IMR-90 (cell line): Measurements from ENCODE around the gene DPF1. TPM values are rescaled to one million over a fixed set of nuclear protein-coding genes. Genes with fewer than 3 reads are reported as not detected.

Experiments
- ATAC-seq: fragments of 200-7000 bp; cut with Tn5 transposase; 2 replicates; pipeline ENCODE4 v1.9.1; 2020; ENCODE audit warnings: low read depth, mild to moderate bottlenecking, moderate library complexity
- BruUV-seq: library from RNA; stranded (reverse); fragments of 400-500 nt; replicated peaks from 2 replicates; lab custom pipeline; 2021; lab: Mats Ljungman, UMichigan
- CTCF ChIA-PET: fragments of 300-600 bp; formaldehyde crosslinking; extraction: SDS; loops from one replicate; lab custom pipeline; 2021; ENCODE audit warnings: antibody characterized with exemption; lab: Yijun Ruan, JAX
- POLR2A ChIA-PET: fragments of 300-600 bp; sonication (Branson Sonifier 250); formaldehyde crosslinking; loops from one replicate; lab custom pipeline; 2022; ENCODE audit warnings: antibody characterized with exemption; ENCODE audit not compliant: unreplicated experiment; lab: Charles Lee
- DNase-seq: peaks from one replicate; pipeline ENCODE4 v3.0.0; 2013
- H2AFZ ChIP-seq: replicated peaks from 2 replicates; pipeline ENCODE3; 2013; ENCODE audit warnings: low read length, mild to moderate bottlenecking; ENCODE audit not compliant: poor library complexity
- H2AK5ac ChIP-seq: 2 replicates; pipeline ENCODE4 v1.6.1; 2013; ENCODE audit warnings: low read depth, low read length, inconsistent platforms
- H2AK9ac ChIP-seq: replicated peaks from 2 replicates; pipeline ENCODE3; 2013; ENCODE audit warnings: mild to moderate bottlenecking, low read depth, low read length, moderate library complexity; ENCODE audit not compliant: poor library complexity
- H2BK120ac ChIP-seq: 2 replicates; pipeline ENCODE4 v1.6.1; 2013; ENCODE audit warnings: low read depth, low read length, inconsistent platforms
- H2BK15ac ChIP-seq: 3 replicates; pipeline ENCODE4 v1.6.1; 2013; ENCODE audit warnings: low read depth, low read length, inconsistent platforms
- H2BK20ac ChIP-seq: 2 replicates; pipeline ENCODE4 v1.6.1; 2013; ENCODE audit warnings: low read depth, mild to moderate bottlenecking, inconsistent platforms, low read length, moderate library complexity
- H2BK5ac ChIP-seq: 2 replicates; pipeline ENCODE4 v1.6.1; 2013; ENCODE audit warnings: mild to moderate bottlenecking, low read depth, low read length, inconsistent platforms; ENCODE audit not compliant: poor library complexity, severe bottlenecking
- H3K14ac ChIP-seq: replicated peaks from 2 replicates; pipeline ENCODE4 v1.6.1; 2013; ENCODE audit warnings: low read depth, low read length, inconsistent platforms
- H3K18ac ChIP-seq: 2 replicates; pipeline ENCODE4 v1.6.1; 2013; ENCODE audit warnings: low read depth, low read length, control low read depth
- H3K23ac ChIP-seq: 2 replicates; pipeline ENCODE4 v1.6.1; 2013; ENCODE audit warnings: low read depth, low read length, inconsistent platforms
- H3K27ac ChIP-seq: 2 replicates; pipeline ENCODE4 v1.5.1; 2013; ENCODE audit warnings: mild to moderate bottlenecking, control low read depth, low read length; ENCODE audit not compliant: insufficient read depth
- H3K27me3 ChIP-seq: 2 replicates; pipeline ENCODE4 v1.6.1; 2013; ENCODE audit warnings: low read length; ENCODE audit not compliant: control insufficient read depth, insufficient read depth
- H3K36me3 ChIP-seq: 2 replicates; pipeline ENCODE4 v1.6.1; 2013; ENCODE audit warnings: low read length, mixed read lengths; ENCODE audit not compliant: control insufficient read depth, insufficient read depth
- H3K4ac ChIP-seq: 2 replicates; pipeline ENCODE4 v1.6.1; 2013; ENCODE audit warnings: low read depth, low read length, inconsistent platforms
- H3K4me1 ChIP-seq: 2 replicates; pipeline ENCODE4 v1.6.1; 2013; ENCODE audit warnings: low read length, mixed read lengths; ENCODE audit not compliant: control insufficient read depth, insufficient read depth
- H3K4me2 ChIP-seq: 2 replicates; pipeline ENCODE4 v1.6.1; 2013; ENCODE audit warnings: low read depth, mild to moderate bottlenecking, control low read depth, low read length, moderate library complexity
- H3K4me3 ChIP-seq: 2 replicates; pipeline ENCODE4 v1.5.1; 2013; ENCODE audit warnings: low read depth, mild to moderate bottlenecking, control low read depth, low read length, moderate library complexity; ENCODE audit not compliant: insufficient read depth
- H3K56ac ChIP-seq: 2 replicates; pipeline ENCODE4 v1.6.1; 2013; ENCODE audit warnings: low read length, inconsistent platforms; ENCODE audit not compliant: insufficient read depth; ENCODE audit errors: extremely low read depth
- H3K79me1 ChIP-seq, 2 experiments: 2 replicates each; pipeline ENCODE4 v1.6.1; 2013; ENCODE audit warnings: low read length in 2 of 2, inconsistent platforms in 1 of 2, low read depth in 1 of 2
- H3K9ac ChIP-seq: 2 replicates; pipeline ENCODE4 v1.6.1; 2013; ENCODE audit warnings: low read depth, low read length, control low read depth
- H3K9me1 ChIP-seq: 2 replicates; pipeline ENCODE4 v1.6.1; 2013; ENCODE audit warnings: low read length, inconsistent platforms; ENCODE audit not compliant: insufficient read depth
- H3K9me3 ChIP-seq: 2 replicates; pipeline ENCODE4 v1.6.1; 2013; ENCODE audit warnings: low read length; ENCODE audit not compliant: control insufficient read depth, insufficient read depth
- H4K20me1 ChIP-seq: 2 replicates; pipeline ENCODE4 v1.6.1; 2013; ENCODE audit warnings: low read length, inconsistent platforms; ENCODE audit not compliant: insufficient read depth
- H4K5ac ChIP-seq: 2 replicates; pipeline ENCODE4 v1.6.1; 2013; ENCODE audit warnings: mild to moderate bottlenecking, low read depth, low read length, control low read depth
- H4K8ac ChIP-seq, 2 experiments: 2 replicates each; pipeline ENCODE4 v1.6.1; 2013; ENCODE audit warnings: low read depth in 2 of 2, low read length in 2 of 2, control low read depth in 1 of 2, inconsistent platforms in 1 of 2
- H4K91ac ChIP-seq: 2 replicates; pipeline ENCODE4 v1.6.1; 2013; ENCODE audit warnings: low read depth, low read length, inconsistent platforms; ENCODE audit not compliant: insufficient read depth
- BHLHE40 ChIP-seq: fragments of 150-350 bp; IDR thresholded peaks from 2 replicates; pipeline ENCODE4 v1.6.1; 2016; ENCODE audit warnings: mild to moderate bottlenecking, low read depth, low read length
- CEBPB ChIP-seq: IDR thresholded peaks from 2 replicates; pipeline ENCODE4 v1.6.1; 2012; ENCODE audit warnings: low read depth, low read length, improper control_type of control experiment
- CTCF ChIP-seq: conservative IDR thresholded peaks from 2 replicates; pipeline ENCODE4 v1.5.1; 2012; ENCODE audit warnings: mild to moderate bottlenecking, low read depth, low read length, improper control_type of control experiment
- ELK1 ChIP-seq: fragments of 150-350 bp; IDR thresholded peaks from 2 replicates; pipeline ENCODE4 v1.6.1; 2016; ENCODE audit warnings: low read depth, mild to moderate bottlenecking, low read length, moderate library complexity, borderline replicate concordance
- FOS ChIP-seq: fragments of 150-350 bp; IDR thresholded peaks from 2 replicates; pipeline ENCODE4 v1.6.1; 2016; ENCODE audit warnings: low read depth, low read length
- MAFK ChIP-seq: IDR thresholded peaks from 2 replicates; pipeline ENCODE4 v1.6.1; 2012; ENCODE audit warnings: low read depth, low read length, improper control_type of control experiment
- MAZ ChIP-seq: IDR thresholded peaks from 2 replicates; pipeline ENCODE4 v1.6.1; 2012; ENCODE audit warnings: low read depth, mild to moderate bottlenecking, low read length, improper control_type of control experiment, moderate library complexity, borderline replicate concordance
- MXI1 ChIP-seq: IDR thresholded peaks from 2 replicates; pipeline ENCODE4 v1.6.1; 2012; ENCODE audit warnings: low read depth, mild to moderate bottlenecking, low read length, moderate library complexity, borderline replicate concordance
- NFE2L2 ChIP-seq: fragments of 150-350 bp; IDR thresholded peaks from 2 replicates; pipeline ENCODE4 v1.6.1; 2016; ENCODE audit warnings: low read depth, mild to moderate bottlenecking, low read length
- POLR2A ChIP-seq: IDR thresholded peaks from 2 replicates; pipeline ENCODE4 v1.6.1; 2012; ENCODE audit warnings: mild to moderate bottlenecking, low read depth, low read length
- RAD21 ChIP-seq: IDR thresholded peaks from 2 replicates; pipeline ENCODE4 v1.6.1; 2012; ENCODE audit warnings: low read length, improper control_type of control experiment
- RCOR1 ChIP-seq: IDR thresholded peaks from 2 replicates; pipeline ENCODE4 v1.6.1; 2012; ENCODE audit warnings: mild to moderate bottlenecking, low read length, improper control_type of control experiment; ENCODE audit not compliant: insufficient replicate concordance
- RFX5 ChIP-seq: IDR thresholded peaks from 2 replicates; pipeline ENCODE4 v1.8.0; 2012; ENCODE audit warnings: low read depth, mild to moderate bottlenecking, low read length, moderate library complexity
- SMC3 ChIP-seq: fragments of 150-350 bp; IDR thresholded peaks from 2 replicates; pipeline ENCODE4 v1.6.1; 2016; ENCODE audit warnings: low read depth, mild to moderate bottlenecking, antibody characterized with exemption, low read length, moderate library complexity
- WGBS, 2 experiments: methylation state at CpG; one replicate each; pipeline versions ENCODE4 v1.1.5 to v1.1.7; 2013; ENCODE audit warnings: missing lambda C conversion rate in 2 of 2; ENCODE audit not compliant: insufficient read length in 1 of 2; ENCODE audit errors: extremely low coverage in 2 of 2; 5-methylcytosine and 5-hydroxymethylcytosine counted together
- dilution Hi-C: fragments of 300-500 bp; cut with HindIII; formaldehyde crosslinking; loops from one replicate; pipeline ENCODE4 v1.14.3; 2018; ENCODE audit warnings: low sequenced_read_pairs; ENCODE audit not compliant: unreplicated experiment
- in situ Hi-C: fragments of 300-500 bp; cut with MboI; formaldehyde crosslinking; loops from 3 replicates; pipeline ENCODE4 v1.14.3; 2019; ENCODE audit warnings: low sequenced_read_pairs, inconsistent platforms, mixed read lengths
- intact Hi-C: fragments of 100-400 bp; cut with micrococcal nuclease; formaldehyde crosslinking; loops from 2 replicates; pipeline ENCODE4 v1.10.0; 2022
- polyA plus RNA-seq, 3 experiments: library from polyadenylated mRNA; depleted of rRNA; stranded (reverse); fragments of >200 nt; gene quantifications; 2 replicates each; pipeline ENCODE4 v1.2.3, GENCODE V29; 2012; ENCODE audit warnings: low replicate concordance in 1 of 3
- total RNA-seq: library from RNA; depleted of rRNA; stranded (reverse); fragments of >200 nt; gene quantifications from 2 replicates; pipeline ENCODE4 v1.2.3, GENCODE V29; 2012
- TF ChIP-seq, protein P1 (sequence below): fragments of 150-350 bp; IDR thresholded peaks from 2 replicates; pipeline ENCODE4 v1.6.1; 2017; ENCODE audit warnings: mild to moderate bottlenecking, antibody characterized with exemption, low read length, low read depth

Gene DPF1
- total and polyA plus RNA-seq, 2 of the 4 experiments (the other 2 are of a cell fraction) = 3.2 to 5.5 TPM

- 95% methylated on average over 15 of the region's 23 CpGs; no CpG with 5 or more reads in 1 of the 2 experiments for WGBS, 2 experiments
- Histone ChIP-seq H3K4me3 (no peak overlapping the region), H2BK120ac (no peak overlapping the region), H2BK15ac (no peak overlapping the region), H3K18ac (no peak overlapping the region), H4K5ac (no peak overlapping the region), H3K9me1 (no peaks in the 10 kb centered on the region), H3K36me3 (peaks cover 40% of the 10 kb centered on the region), H3K4me1 (no peaks in the 10 kb centered on the region), H3K27me3 (no peaks in the 10 kb centered on the region), H3K9me3 (peaks cover 6% of the 10 kb centered on the region; the same call in 1 of the 2 replicates), H3K56ac (no peak overlapping the region), H3K4ac (no peak overlapping the region), H2AK5ac (no peak overlapping the region), H2BK20ac (no peak overlapping the region), H3K9ac (no peak overlapping the region), H3K79me1 (peaks cover 0 to 9% of the 10 kb centered on the region in 2 experiments; a peak in 1 of 4 replicates), H4K8ac (no peak overlapping the region), H3K27ac (no peak overlapping the region), H3K23ac (no peak overlapping the region), H4K91ac (no peak overlapping the region), H2AFZ (no peak overlapping the region), H3K14ac (no peak overlapping the region), H3K4me2 (no peak overlapping the region), H4K20me1 (no peaks in the 10 kb centered on the region), H2AK9ac (peak overlapping the region; percentile 40), H2BK5ac (no peak overlapping the region)
- intact Hi-C loops = no loop called here
- BruUV-seq = no TSS peak
- CTCF ChIA-PET = no interaction called here
- POLR2A ChIA-PET = no interaction called here
- no peak for ATAC-seq
- dilution Hi-C loops = no loop called here
- in situ Hi-C loops = no loop called here
- no peak for DNase-seq
- TF ChIP-seq NFE2L2 = no peak
- no peak for TF ChIP-seq BHLHE40
- TF ChIP-seq MXI1 = no peak
- no peak for TF ChIP-seq ELK1
- no peak for TF ChIP-seq CEBPB
- TF ChIP-seq POLR2A = no peak
- no peak for TF ChIP-seq MAZ
- TF ChIP-seq RAD21 = no peak
- no peak for TF ChIP-seq RFX5
- no peak for TF ChIP-seq CTCF
- TF ChIP-seq RCOR1 = no peak
- no peak for TF ChIP-seq FOS
- no peak for TF ChIP-seq SMC3
- TF ChIP-seq MAFK = no peak
- TF ChIP-seq, protein P1, sequence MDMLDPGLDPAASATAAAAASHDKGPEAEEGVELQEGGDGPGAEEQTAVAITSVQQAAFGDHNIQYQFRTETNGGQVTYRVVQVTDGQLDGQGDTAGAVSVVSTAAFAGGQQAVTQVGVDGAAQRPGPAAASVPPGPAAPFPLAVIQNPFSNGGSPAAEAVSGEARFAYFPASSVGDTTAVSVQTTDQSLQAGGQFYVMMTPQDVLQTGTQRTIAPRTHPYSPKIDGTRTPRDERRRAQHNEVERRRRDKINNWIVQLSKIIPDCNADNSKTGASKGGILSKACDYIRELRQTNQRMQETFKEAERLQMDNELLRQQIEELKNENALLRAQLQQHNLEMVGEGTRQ = no peak
Measured at GRCh38 chr19:38163419-38164290, 60.4 kb downstream of the DPF1 start.
